Retinal pigment epithelial cell (primary cell): ENCODE results near the gene SCLY.

ENCODE experiments used
- DNase-seq: peaks from one replicate; pipeline ENCODE4 v3.0.0-alpha.2; 2010; ENCODE audit warnings: low read depth
- H3K4me3 ChIP-seq: 2 replicates; pipeline ENCODE4 v1.5.1; 2011; ENCODE audit warnings: mild to moderate bottlenecking, low read length, control low read depth, moderate library complexity
- TF ChIP-seq, protein P1 (sequence below): conservative IDR thresholded peaks from 2 replicates; pipeline ENCODE4 v1.5.1; 2011; ENCODE audit warnings: low read depth, low read length, control low read depth, inconsistent platforms

Gene SCLY

DNA sequence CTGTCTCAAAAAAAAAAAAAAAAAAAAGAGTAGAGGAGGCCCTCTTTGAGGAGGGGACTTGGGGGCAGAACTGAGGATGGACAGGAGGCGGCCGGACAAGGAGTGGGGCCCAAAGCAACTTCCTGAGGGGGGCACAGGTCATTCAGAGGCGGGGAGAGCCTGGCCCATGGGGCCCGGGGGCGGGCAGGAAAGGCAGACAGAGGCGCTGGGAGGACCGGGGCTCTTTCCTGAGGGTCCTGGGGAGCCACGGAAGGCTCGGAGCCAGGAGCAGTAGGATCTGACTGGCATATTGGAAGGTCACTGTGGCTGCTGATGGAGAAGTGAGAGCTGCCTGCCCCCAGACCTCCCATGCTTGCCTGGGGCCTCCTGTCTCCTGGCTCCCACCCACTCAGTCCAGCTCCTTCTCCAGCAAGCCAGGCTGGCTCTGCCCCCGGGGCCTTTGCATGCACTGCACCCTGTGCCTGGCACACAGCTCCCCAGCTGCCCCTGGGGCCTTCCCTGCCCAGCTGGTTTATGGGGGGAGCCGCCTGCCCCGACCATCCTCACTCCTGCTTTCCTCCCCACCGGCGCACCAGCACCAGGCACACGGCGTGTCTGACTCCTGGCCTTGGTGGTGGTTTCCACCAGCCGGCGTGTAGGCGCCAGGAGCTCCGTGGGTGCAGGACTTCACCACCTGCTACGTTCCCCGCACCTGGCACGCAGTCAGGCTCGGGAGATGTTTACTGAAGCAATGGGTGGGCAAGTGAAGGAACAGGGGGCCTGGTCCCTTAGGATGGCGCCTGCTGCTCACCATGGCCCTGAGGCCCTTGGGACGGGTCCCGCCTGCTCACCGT, 44.9 kb downstream of the SCLY start:
- TF ChIP-seq, protein P1, sequence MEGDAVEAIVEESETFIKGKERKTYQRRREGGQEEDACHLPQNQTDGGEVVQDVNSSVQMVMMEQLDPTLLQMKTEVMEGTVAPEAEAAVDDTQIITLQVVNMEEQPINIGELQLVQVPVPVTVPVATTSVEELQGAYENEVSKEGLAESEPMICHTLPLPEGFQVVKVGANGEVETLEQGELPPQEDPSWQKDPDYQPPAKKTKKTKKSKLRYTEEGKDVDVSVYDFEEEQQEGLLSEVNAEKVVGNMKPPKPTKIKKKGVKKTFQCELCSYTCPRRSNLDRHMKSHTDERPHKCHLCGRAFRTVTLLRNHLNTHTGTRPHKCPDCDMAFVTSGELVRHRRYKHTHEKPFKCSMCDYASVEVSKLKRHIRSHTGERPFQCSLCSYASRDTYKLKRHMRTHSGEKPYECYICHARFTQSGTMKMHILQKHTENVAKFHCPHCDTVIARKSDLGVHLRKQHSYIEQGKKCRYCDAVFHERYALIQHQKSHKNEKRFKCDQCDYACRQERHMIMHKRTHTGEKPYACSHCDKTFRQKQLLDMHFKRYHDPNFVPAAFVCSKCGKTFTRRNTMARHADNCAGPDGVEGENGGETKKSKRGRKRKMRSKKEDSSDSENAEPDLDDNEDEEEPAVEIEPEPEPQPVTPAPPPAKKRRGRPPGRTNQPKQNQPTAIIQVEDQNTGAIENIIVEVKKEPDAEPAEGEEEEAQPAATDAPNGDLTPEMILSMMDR = no peak
- DNase-seq = no peak
- no peak overlapping the region for H3K4me3 ChIP-seq

DNA sequence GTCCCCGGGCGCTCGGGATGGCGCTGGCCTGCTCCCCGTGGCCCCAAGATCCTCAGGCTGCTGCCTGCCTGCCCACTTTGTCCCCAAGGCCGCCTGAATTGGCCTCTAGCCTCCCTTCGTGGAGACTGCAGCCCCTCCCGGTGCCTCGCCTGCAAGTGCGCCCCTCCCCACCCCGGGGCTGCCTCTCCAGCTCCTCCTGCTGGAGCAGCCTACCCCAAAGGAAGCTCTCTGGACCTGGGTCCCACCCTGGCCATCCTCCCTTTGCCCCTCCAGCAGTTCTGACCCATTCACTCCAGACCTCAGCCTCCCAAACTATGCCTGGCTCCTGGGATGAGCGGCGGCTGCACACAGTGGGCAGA, 45.5 kb downstream of the SCLY start:
- TF ChIP-seq, protein P1 = no peak
- DNase-seq = no peak
- no peak overlapping the region for H3K4me3 ChIP-seq

DNA sequence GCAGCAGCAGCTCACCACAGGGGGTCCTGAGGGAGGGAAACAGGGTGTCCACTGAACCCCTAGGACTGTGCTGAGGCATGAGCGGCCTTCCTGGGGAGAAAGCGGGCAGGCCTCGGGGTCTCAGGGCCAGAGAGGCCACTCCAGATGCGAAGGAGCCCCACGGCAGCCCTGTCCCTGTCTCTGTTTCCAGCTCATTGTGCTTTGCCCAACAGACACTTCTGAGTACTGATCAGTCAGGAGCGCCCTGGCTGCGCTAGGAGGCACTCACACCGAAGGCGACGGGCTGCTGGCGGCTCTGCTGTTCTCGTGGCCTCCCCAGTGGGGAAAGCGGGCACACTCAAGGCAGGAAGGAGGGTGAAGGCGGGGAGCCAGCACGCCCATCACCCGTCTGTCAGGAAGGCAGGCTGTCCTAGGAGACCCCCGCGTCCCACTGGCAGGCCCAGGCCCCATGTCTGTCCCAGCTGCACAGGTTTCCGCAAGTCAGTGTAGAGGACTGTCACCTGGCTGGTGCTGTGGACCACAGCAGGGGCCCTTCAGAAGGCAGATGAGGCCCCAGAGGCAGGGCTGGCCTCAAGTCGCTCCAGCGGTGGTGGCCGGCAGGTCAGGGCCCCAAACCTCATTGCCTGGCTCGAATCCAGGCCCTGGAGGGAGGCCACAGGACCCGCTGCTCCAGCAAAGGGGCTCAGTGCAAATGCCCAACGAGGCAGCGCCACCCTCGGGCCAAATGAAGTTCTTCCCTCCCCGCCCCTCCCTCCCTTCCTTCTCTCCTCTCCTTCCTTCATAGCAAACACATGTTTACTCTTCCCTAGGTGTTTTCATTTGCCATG, 46.1 kb downstream of the SCLY start:
- TF ChIP-seq, protein P1 = no peak
- no peak overlapping the region for H3K4me3 ChIP-seq
- DNase-seq = no peak

DNA sequence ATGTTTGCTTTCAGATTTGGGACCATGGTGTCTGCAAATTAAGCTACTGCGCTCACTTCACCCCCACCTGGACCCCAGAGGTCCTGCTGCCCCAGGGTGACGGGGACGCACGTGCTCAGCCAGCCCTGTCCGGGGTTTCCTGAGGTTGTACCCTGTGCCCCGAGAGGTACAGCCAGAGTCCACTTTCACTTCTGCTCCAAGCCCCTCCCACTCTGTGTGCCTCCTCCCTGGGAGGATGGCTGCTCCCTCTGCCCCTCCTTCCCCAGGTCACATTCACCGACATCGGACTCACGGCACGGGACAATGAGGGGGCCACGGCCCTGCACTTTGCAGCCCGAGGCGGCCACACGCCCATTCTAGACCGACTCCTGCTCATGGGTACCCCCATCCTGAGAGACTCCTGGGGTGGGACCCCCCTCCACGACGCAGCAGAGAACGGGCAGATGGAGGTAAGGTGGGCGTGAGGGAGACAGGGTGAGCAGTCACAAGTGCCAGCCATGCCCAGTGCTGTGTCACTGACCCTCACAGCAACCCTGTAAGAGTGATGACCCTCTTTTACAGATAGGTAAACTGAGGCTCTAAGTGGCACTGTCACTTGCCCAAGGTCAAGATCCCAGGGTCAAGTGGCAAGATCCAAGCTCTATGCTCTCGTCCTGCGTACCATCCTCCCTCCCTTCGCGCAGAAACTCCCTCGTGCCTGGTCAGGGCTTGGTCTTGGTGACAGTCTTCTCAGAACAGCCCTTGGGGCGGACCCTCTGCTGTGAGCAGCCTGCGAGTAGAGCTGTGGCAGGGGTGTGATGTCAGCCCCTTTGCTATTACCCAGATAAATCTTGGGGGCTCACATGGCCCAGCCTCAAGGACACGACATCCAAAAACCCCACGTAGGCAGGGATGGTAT, 47.0 kb downstream of the SCLY start:
- DNase-seq = no peak
- H3K4me3 ChIP-seq = no peak overlapping the region
- TF ChIP-seq, protein P1 = no peak

DNA sequence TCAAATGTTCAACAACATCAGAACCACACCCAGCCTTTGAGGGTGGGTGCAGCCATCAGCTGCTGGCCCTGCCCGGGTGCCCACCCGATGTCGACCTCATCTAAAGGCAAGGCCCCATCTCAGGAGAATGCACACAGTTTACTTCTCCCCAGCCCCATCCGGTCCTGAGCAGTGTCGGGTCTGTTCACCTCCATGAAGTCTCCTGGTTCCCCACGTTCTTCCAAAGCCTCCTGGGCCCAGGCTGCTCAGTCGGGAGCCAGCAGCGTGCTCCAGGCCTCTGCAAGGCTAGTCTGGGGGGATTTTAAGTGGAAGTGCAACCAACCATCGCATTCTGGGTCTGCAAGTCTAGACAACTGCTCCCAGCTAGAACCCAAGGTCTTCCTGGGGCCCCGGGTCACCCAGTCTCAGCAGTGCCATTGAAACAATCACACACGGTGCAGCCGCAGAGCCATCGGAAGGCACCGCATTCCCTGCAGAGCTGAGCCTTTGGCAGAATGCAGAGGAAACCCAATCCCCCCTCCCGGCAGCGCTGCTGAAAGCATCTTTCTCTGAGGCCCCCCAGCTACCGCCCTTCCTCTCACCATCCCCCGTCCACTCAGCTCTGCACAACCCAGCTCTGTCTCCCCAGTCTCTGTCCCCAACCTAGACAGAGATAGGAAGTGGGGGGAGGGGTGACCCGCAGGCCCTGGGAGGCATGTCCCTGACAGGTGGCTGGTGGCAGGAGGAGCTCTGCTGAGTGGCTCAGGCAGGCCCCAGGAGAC, 47.8 kb downstream of the SCLY start:
- no peak overlapping the region for H3K4me3 ChIP-seq
- DNase-seq = no peak
- TF ChIP-seq, protein P1 = no peak

DNA sequence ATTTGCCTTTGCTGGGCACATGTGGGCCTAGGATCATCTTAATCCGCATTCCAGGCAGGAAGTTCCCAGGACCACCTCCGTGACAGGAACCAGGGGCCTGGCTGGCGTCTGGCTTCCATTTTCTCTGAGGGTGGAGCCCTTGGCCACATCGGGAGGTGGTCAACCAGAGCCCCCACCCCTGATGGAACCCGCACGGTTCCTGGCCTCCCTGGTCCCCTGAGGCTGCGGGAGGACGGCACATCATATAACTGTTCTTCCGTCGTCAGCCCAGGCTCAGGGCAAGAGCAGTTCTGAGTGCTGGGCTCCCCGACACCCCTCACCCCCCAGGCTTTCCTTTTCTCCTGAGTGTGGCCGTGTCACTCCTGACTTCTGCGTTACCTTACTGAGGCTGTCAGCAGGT, 52.8 kb downstream of the SCLY start:
- no peak for DNase-seq
- TF ChIP-seq, protein P1 = no peak

More for the DNA sequence above, 52.8 kb downstream of the SCLY start:
- H3K4me3 ChIP-seq = no peak overlapping the region
